T-helper 2 cell treated with Interferon-gamma antibody and Interleukin-4, amounts not matched to agents 5 μg/mL and 100 μg/mL, for 36 hours (primary cell): ENCODE data around the gene ZKSCAN1.

Experiments used
- DNase-seq: peaks from one replicate; pipeline ENCODE4 v3.0.0; 2021; ENCODE audit warnings: low spot score
- H3K27ac Mint-ChIP-seq: one replicate; pipeline ENCODE4 v1.8.0; 2021; ENCODE audit warnings: mild to moderate bottlenecking, mixed read lengths
- H3K27me3 Mint-ChIP-seq: one replicate; pipeline ENCODE4 v1.8.0; 2021; ENCODE audit warnings: low read depth, mixed read lengths
- H3K36me3 Mint-ChIP-seq: one replicate; pipeline ENCODE4 v1.8.0; 2021; ENCODE audit warnings: low read depth, mixed read lengths
- H3K4me1 Mint-ChIP-seq: one replicate; pipeline ENCODE4 v1.8.0; 2021; ENCODE audit warnings: low read depth, mixed read lengths
- H3K4me3 Mint-ChIP-seq: one replicate; pipeline ENCODE4 v1.8.0; 2022; ENCODE audit warnings: mild to moderate bottlenecking, moderate library complexity, mixed read lengths
- H3K9me3 Mint-ChIP-seq: one replicate; pipeline ENCODE4 v1.8.0; 2021; ENCODE audit warnings: mixed read lengths

The ZKSCAN1 gene

DNA sequence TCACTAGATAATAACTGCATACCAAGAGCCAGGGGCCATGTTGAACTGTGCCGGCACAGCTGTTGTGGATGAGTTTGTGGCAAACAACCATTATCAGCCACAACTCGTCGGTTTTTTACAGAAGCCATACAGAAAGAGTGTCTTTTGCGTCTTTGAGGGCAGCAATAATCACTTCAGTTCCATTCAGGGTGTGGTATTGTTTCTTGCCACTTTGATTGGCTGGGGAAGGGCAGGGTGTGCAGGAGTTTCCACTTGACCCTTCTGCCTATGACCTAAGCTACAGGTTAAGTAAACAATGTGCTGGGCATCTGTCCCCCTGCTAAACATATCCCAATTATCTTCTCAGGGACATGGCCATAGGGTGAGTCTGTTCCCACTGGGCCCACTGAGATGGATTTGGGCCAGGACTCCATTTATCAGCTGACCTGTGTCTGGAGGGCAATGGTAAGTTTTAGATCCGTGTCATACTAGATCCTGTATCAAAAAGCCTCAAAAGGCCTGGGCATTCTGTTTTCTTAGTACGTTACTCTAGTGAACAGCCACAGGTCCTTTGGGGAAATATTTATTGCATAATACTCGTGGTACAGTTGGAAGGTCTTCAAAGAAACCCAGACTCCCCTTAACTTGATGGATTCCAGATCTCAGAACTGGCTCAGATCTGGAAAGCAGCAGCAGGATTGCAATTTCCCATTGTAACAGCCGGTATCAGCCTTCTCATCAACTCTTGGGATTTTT lies 50.2 kb downstream of the ZKSCAN1 start:
- no peaks in the 10 kb centered on the region for H3K27me3 Mint-ChIP-seq
- H3K27ac Mint-ChIP-seq = no peak overlapping the region
- H3K9me3 Mint-ChIP-seq = peaks cover 7% of the 10 kb centered on the region
- H3K4me1 Mint-ChIP-seq = no peaks in the 10 kb centered on the region
- peaks cover 42% of the 10 kb centered on the region for H3K36me3 Mint-ChIP-seq
- DNase-seq = no peak
- H3K4me3 Mint-ChIP-seq = no peak overlapping the region

DNA sequence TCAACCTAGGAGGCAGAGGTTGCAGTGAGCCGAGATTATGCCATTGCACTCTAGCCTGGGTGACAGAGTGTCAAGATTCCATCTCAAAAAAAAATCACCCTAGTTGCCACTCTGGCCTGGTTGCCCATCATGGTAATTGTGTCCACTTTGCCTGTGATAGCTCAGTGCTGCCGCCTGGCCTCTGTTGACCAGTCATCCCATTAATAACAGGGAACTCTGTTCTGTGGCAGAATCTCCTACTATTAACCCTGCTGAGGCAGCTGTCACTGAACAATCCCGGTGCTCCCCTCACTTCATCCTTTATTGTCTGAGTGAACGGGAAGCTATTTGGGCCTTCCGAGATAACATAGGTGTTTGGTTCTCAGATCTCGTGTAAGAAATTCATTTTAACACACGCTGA lies 51.6 kb downstream of the ZKSCAN1 start:
- Mint-ChIP-seq H3K36me3 (peaks cover 50% of the 10 kb centered on the region), H3K4me1 (no peaks in the 10 kb centered on the region), H3K4me3 (no peak overlapping the region), H3K27me3 (no peaks in the 10 kb centered on the region), H3K27ac (no peak overlapping the region), H3K9me3 (peaks cover 21% of the 10 kb centered on the region)
- no peak for DNase-seq

DNA sequence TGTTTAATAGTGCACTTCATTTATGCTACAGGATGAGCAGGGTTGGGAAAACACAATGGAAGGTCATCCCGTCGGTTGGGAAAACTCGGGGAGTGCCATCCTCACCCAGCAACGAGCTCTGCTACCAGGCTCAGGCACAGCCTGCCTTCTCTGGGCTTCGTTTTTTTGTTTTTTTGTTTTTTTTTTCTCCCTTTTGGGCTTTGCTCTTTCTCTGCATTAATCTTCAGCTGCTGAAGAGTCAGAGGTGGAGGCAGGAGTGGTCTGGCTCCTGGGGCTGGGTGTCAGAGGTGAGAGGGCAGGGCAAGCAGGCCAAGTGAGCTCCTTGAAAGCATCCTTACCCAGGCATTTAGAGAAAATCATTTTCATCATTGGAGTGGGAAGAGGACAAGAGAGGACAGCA lies 54.6 kb downstream of the ZKSCAN1 start:
- Mint-ChIP-seq H3K4me1 (no peaks in the 10 kb centered on the region), H3K27me3 (no peaks in the 10 kb centered on the region), H3K36me3 (peaks cover 66% of the 10 kb centered on the region), H3K27ac (no peak overlapping the region), H3K9me3 (peaks cover 35% of the 10 kb centered on the region), H3K4me3 (no peak overlapping the region)
- no peak for DNase-seq

DNA sequence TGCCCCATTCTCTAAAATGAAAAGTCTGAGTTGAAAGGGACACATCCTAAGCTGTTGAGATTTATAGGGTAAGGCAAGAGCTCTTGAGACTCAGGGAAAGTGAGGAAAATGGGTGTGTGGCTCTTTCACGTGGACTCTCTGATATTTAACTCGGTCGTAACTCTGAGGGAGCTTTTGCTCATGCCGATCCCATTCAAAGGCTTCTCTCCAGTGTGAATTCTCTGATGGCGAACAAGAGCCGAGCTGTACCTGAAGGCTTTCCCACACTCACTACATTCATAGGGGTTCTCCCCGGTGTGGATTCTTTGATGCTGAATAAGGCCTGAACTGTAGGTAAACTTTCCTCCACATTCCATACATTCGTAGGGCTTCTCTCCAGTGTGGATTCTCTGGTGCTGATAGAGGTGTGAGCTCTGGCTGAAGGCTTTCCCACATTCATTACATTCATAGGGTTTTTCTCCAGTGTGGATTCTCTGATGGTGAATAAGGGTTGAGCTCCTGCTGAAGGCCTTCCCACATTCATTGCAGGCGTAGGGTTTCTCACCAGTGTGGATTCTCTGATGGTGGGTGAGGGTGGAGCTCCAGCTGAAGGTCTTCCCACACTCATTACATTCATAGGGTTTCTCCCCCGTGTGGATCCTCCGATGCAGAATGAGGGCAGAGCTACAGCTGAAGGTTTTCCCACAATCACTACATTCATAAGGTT lies 55.8 kb downstream of the ZKSCAN1 start:
- no peak overlapping the region for H3K4me3 Mint-ChIP-seq
- peaks cover 71% of the 10 kb centered on the region for H3K36me3 Mint-ChIP-seq
- no peak overlapping the region for H3K27ac Mint-ChIP-seq
- DNase-seq = no peak
- peaks cover 2% of the 10 kb centered on the region for H3K4me1 Mint-ChIP-seq
- peaks cover 42% of the 10 kb centered on the region for H3K9me3 Mint-ChIP-seq
- no peaks in the 10 kb centered on the region for H3K27me3 Mint-ChIP-seq

DNA sequence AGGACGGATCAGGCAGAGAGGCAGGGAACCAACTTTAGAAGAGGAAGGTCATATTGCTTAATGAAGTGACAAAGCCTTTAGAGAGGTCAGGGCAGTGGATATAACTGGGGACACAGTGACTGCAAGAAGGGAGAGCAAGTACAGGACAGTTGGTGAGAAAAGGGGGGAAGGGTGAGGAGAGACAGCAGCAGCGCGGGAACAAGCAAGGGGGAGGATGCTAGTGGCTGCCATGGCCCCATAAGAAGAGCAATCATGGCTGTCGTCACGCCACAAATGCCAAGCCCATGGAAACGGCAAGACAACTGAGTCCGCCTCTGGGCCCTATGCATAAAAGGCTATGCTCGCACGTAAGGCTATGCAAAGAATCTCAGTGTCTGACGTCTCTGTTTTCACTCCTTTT lies 57.1 kb downstream of the ZKSCAN1 start:
- Mint-ChIP-seq H3K4me1 (peaks cover 2% of the 10 kb centered on the region), H3K27ac (peak overlapping the region; percentile 6), H3K36me3 (peaks cover 81% of the 10 kb centered on the region), H3K4me3 (no peak overlapping the region), H3K27me3 (no peaks in the 10 kb centered on the region), H3K9me3 (peaks cover 45% of the 10 kb centered on the region)
- DNase-seq = no peak

DNA sequence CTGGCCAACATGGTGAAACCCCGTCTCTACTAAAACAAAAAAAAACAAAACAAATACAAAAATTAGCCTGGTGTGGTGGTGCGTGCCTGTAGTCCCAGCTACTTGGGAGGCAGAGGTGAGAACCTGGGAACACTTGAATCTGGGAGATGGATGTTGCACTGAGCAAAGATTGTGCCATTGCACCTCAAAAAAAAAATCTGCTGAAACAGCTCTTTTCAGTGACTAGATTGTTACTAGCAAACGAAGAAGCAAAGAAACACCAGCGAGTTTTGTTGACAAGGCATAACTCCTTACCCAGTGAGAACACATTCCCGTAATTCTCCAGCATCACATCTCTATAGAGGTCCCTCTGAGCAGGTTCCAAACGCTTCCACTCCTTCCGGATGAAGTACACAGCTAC lies 59.4 kb downstream of the ZKSCAN1 start:
- H3K27me3 Mint-ChIP-seq = no peaks in the 10 kb centered on the region
- peaks cover 45% of the 10 kb centered on the region for H3K9me3 Mint-ChIP-seq
- no peak for DNase-seq
- H3K4me3 Mint-ChIP-seq = no peak overlapping the region
- H3K4me1 Mint-ChIP-seq = peaks cover 12% of the 10 kb centered on the region
- no peak overlapping the region for H3K27ac Mint-ChIP-seq
- H3K36me3 Mint-ChIP-seq = peaks cover 85% of the 10 kb centered on the region

DNA sequence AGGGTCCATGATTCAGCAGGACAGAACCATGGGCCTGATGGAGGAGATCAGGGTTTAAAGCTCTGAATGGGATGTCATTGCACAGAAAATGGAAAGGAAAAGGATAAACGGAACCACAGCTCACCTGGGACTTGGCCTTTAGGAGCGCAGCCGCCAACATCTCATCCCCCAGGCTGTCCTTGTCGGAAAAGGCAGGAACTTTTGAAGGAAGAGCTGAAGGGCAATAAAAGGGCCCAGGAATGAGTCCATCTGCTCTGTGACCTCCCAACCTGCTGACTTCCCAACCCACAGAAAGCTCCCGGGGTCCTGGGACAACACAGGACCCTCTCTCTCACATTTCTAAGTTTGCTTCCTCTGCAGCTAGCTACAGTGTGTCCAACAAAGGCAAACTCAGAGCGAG lies 60.0 kb downstream of the ZKSCAN1 start:
- H3K4me3 Mint-ChIP-seq = no peak overlapping the region
- no peaks in the 10 kb centered on the region for H3K27me3 Mint-ChIP-seq
- H3K27ac Mint-ChIP-seq = no peak overlapping the region
- peaks cover 40% of the 10 kb centered on the region for H3K9me3 Mint-ChIP-seq
- peaks cover 83% of the 10 kb centered on the region for H3K36me3 Mint-ChIP-seq
- H3K4me1 Mint-ChIP-seq = peaks cover 17% of the 10 kb centered on the region
- no peak for DNase-seq

DNA sequence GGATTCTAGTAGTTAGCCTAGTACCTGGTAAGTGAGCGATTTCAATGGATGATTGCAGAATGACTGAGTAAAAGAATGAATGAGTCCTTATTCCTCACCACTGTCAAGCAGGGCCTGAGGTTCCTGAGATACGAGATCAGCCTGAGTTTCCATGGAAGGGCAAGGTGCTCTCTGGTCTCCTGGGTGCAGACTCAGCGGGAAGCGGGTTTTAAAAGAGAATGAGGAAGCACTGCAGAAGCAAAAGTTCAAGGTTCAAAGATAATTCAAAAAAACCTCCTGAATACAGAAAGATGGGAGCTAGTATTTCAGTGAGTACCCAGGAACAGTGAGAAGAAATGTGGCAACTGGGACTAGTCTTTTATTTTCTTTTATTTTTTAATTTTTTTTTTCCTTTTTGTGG lies 61.8 kb downstream of the ZKSCAN1 start:
- no peak for DNase-seq
- Mint-ChIP-seq H3K27me3 (no peaks in the 10 kb centered on the region), H3K36me3 (peaks cover 70% of the 10 kb centered on the region), H3K4me1 (peaks cover 25% of the 10 kb centered on the region), H3K27ac (no peak overlapping the region), H3K9me3 (peaks cover 22% of the 10 kb centered on the region), H3K4me3 (no peak overlapping the region)

DNA sequence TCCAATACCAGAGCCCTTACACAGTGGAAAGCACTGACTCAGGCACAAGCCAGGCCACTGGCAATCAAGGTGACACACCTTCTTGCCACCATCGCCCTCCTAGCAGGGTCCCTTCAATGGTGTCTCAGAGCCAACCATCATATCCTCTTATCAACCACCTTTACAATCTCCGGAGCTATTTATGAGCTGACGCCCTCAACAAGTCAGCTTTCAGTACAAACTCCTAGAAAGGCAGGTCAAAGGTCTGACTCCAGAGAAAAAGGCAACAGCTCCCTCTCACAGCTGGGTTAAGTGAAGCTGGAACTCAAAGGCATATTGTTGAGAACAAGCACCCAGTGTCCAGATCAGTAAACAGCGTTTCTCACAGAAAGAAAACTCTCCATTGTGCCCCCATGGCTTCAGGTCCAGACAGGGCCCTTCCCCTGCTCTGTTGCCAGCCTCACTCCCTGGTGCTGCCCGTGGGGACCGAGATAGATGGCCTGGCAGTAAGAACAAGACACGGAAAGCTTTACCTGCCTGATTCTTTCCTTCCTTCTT lies 63.7 kb downstream of the ZKSCAN1 start:
- no peak overlapping the region for H3K27ac Mint-ChIP-seq
- peaks cover 15% of the 10 kb centered on the region for H3K9me3 Mint-ChIP-seq
- H3K36me3 Mint-ChIP-seq = peaks cover 53% of the 10 kb centered on the region
- DNase-seq = no peak
- no peaks in the 10 kb centered on the region for H3K27me3 Mint-ChIP-seq
- peaks cover 33% of the 10 kb centered on the region for H3K4me1 Mint-ChIP-seq
- H3K4me3 Mint-ChIP-seq = peak overlapping the region; percentile 34

DNA sequence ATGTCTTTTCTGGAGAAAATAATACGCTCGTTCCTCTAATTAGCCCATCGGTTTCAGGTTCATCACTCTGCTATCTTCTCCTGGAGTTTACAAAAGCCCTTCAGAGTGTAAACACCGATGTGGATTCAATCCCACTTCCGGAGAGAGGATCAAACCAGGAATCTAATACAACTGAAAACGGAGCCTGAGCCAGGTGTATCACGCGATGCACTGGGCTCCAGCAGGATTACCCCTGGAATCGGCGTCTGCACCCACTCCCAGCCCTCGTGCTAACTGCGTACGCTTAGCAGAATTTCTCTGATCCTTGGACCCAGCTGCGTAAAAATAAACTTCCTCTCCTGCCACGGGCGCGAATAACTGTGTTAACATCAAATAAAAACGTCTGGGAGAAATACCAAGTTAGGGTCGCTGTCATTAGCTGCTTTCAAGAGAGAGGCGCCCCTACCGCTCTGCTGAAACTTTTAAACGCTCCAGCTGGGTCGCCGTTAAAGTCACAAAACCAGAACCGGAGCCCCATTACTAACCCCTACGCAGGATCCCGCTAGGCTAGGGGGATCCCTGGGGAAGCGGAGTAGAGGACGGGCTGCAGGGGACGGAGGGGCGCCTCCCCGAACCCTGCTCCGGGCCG lies 65.6 kb downstream of the ZKSCAN1 start:
- Mint-ChIP-seq H3K9me3 (peaks cover 5% of the 10 kb centered on the region), H3K4me1 (peaks cover 31% of the 10 kb centered on the region), H3K36me3 (peaks cover 33% of the 10 kb centered on the region), H3K4me3 (peak overlapping the region; percentile 91), H3K27ac (peak overlapping the region; percentile 77), H3K27me3 (peaks cover 4% of the 10 kb centered on the region)
- DNase-seq = no peak

DNA sequence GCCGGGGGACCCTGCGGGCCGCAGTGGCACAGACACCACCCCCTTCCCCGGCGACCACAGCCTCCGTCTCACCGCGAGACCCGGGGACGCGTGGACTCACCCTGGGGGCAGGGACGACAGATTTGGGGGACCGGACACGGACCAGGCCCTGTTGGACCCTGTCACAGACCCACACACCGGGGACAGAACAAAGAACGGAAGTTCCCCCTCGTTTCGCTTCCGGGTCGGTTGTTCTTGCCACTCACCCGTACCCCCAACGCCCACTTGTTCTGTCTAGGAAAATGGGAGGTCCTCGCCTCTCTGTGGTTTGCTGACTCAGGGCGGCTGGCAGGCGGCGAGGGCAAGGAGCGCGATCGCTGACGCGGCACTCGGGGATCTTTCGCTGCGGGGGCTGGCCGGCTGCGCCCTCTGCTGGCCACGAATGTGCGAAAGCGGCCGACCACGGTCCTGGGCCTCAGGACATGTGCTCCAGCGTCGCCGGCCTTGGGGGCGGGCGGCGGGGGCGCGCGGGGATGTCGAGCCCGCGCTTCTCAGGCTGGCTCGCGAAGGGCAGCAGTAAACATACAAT lies 66.2 kb downstream of the ZKSCAN1 start, which contains the start of gene ZNF3:
Gene ZNF3 (minus strand): TSS at position 189 of the 568 bp plus-strand sequence. CDS start 4,366 bp downstream, outside the sequence.
- peaks cover 27% of the 10 kb centered on the region for H3K36me3 Mint-ChIP-seq
- peak; percentile 99 for DNase-seq
- peaks cover 4% of the 10 kb centered on the region for H3K9me3 Mint-ChIP-seq
- peak within 1 kb of the TSS; percentile 91 for H3K4me3 Mint-ChIP-seq
- peaks cover 30% of the 10 kb centered on the region for H3K4me1 Mint-ChIP-seq
- peak within 1 kb of the TSS; percentile 93 for H3K27ac Mint-ChIP-seq
- peaks cover 5% of the 10 kb centered on the region for H3K27me3 Mint-ChIP-seq

DNA sequence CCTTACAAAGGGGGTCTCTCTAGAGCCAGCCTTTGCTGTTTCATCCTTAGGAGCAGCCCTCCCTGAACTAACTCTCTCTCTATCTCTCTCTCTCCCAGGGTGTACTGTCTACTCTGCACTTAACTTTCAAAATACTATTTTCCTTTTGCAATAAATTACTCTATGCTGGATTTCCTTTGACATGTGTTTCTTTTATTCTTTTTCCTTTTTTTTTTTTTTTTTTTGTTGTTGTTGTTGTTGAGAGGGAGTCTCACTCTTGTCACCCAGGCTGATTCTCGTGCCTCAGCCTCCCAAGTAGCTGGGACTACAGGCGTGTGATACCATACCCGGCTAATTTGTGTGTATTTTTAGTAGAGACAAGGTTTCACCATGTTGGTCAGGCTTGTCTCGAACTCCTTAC lies 67.6 kb downstream of the ZKSCAN1 start:
- H3K27me3 Mint-ChIP-seq = peaks cover 5% of the 10 kb centered on the region
- H3K9me3 Mint-ChIP-seq = no peaks in the 10 kb centered on the region
- peaks cover 30% of the 10 kb centered on the region for H3K4me1 Mint-ChIP-seq
- H3K27ac Mint-ChIP-seq = peak overlapping the region; percentile 93
- H3K36me3 Mint-ChIP-seq = peaks cover 21% of the 10 kb centered on the region
- DNase-seq = no peak
- H3K4me3 Mint-ChIP-seq = peak overlapping the region; percentile 91

DNA sequence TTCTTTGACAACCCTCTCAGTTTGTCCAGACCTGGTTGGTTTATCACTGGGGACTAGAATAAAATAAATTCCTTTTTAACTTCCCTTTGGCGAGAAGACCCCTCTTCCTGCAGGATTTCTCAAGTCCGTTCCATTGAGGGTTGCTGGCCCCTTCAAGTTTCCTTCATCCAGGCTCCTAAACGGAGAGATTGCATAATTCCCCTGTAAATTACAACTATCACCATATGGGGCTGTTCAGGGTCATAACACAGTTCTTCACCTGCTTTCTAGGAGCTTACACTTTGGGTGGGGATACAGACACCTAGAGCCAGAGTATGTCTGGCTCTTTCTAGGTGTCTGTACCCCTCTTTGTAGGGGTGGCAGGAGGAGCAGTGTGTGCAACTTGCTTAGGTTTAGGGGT lies 70.1 kb downstream of the ZKSCAN1 start:
- no peak overlapping the region for H3K4me3 Mint-ChIP-seq
- H3K27ac Mint-ChIP-seq = no peak overlapping the region
- H3K36me3 Mint-ChIP-seq = peaks cover 16% of the 10 kb centered on the region
- peaks cover 5% of the 10 kb centered on the region for H3K27me3 Mint-ChIP-seq
- H3K4me1 Mint-ChIP-seq = peaks cover 32% of the 10 kb centered on the region
- DNase-seq = no peak
- no peaks in the 10 kb centered on the region for H3K9me3 Mint-ChIP-seq
